Mucosa of descending colon (tissue), 3 donors: ENCODE data around the gene ALPL. TPM values are rescaled to one million over a fixed set of nuclear protein-coding genes. Genes with fewer than 3 reads are reported as not detected.

Experiments
- ATAC-seq: fragments of 200-7000 bp; cut with Tn5 transposase; one replicate; pipeline ENCODE4 v1.9.1; 2020; ENCODE audit warnings: mild to moderate bottlenecking, moderate library complexity
- DNase-seq, 3 donors: peaks; one replicate each; pipeline ENCODE4 v3.0.0-alpha.2; 2020
- H3K36me3 ChIP-seq: fragments of 200-600 bp; one replicate; pipeline ENCODE4 v1.8.0; 2021; ENCODE audit warnings: low read depth, mild to moderate bottlenecking
- H3K4me1 ChIP-seq: fragments of 200-600 bp; one replicate; pipeline ENCODE4 v1.8.0; 2021; ENCODE audit warnings: low read depth, mild to moderate bottlenecking
- H3K4me3 ChIP-seq: fragments of 200-600 bp; one replicate; pipeline ENCODE4 v1.8.0; 2021; ENCODE audit warnings: mild to moderate bottlenecking
- H3K9me3 ChIP-seq: fragments of 200-600 bp; one replicate; pipeline ENCODE4 v1.8.0; 2021; ENCODE audit warnings: mild to moderate bottlenecking
- CTCF ChIP-seq: fragments of 200-600 bp; IDR thresholded peaks from one replicate; pipeline ENCODE4 v1.8.0; 2022; ENCODE audit warnings: antibody characterized with exemption, mild to moderate bottlenecking
- intact Hi-C, 2 donors: fragments of 100-400 bp; cut with DNase I in 1 of 2; cut with micrococcal nuclease in 1 of 2; formaldehyde crosslinking; loops; one replicate each; pipeline versions ENCODE4 v1.11.0 to v1.11.1; 2022; cut with DNase I, micrococcal nuclease
- total RNA-seq, 3 donors: library from RNA; stranded (reverse); fragmentation: NEBNext Ultra II Directional in 2 of 3; extraction: Animal tissue kit (Norgen Biotek cat#: 25700) in 2 of 3; gene quantifications; one replicate each; pipeline versions ENCODE4 v1.2.1 to v1.2.4, GENCODE V29; 2021 to 2023
- donor health status: DM: no; HTN: no; CAD: no; lungs with moderate emphysema.
- donor health status: DM: no; HTN: no; CAD: no.
- donor health status: DM: no; HTN: yes; CAD: no.

ALPL gene
- total RNA-seq, 3 donors from 2014 or later: 0.82 to 2.7 (median 0.90) TPM

DNA sequence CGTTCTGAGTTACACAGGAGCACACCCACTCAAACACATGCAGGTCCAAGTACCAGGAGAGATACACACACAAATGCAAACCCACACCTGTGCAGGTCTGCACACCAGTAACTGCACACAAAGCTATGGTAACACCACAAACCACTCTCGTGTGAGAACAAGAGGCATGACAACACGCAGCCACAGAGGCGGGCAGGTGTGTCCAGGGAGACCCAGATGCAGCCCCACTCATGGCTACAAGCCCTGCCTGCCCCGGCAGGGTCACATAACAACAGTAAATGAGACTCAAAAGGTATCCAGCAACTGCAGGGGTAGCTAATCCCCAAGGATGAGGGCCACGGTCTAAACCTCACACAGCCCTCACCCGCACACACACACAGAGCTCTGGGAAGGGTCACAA, 111.8 kb downstream of the ALPL start:
- no peak for TF ChIP-seq CTCF
- Histone ChIP-seq H3K9me3 (no peaks in the 10 kb centered on the region), H3K4me3 (no peak overlapping the region), H3K4me1 (peaks cover 16% of the 10 kb centered on the region), H3K36me3 (no peaks in the 10 kb centered on the region)
- no peak for ATAC-seq
- no peak for DNase-seq
- intact Hi-C loops: no loop called here

- Histone ChIP-seq H3K4me1 (peaks cover 16% of the 10 kb centered on the region), H3K9me3 (no peaks in the 10 kb centered on the region), H3K4me3 (peak overlapping the region; percentile 32), H3K36me3 (no peaks in the 10 kb centered on the region)
- no peak for DNase-seq
- no peak for ATAC-seq
- intact Hi-C loops: no loop called here
- TF ChIP-seq CTCF: no peak
Measured at GRCh38 chr1:21621761-21622436, 112.7 kb downstream of the ALPL start.

- Histone ChIP-seq H3K4me3 (peak overlapping the region; percentile 32), H3K9me3 (no peaks in the 10 kb centered on the region), H3K4me1 (peaks cover 16% of the 10 kb centered on the region), H3K36me3 (no peaks in the 10 kb centered on the region)
- intact Hi-C loops: no loop called here
- no peak for TF ChIP-seq CTCF
- ATAC-seq (peak; percentile 85), DNase-seq (peak; percentile 63 to 82 (median 75))
Measured at GRCh38 chr1:21622466-21623315, 113.5 kb downstream of the ALPL start.

- H3K9me3 ChIP-seq: no peaks in the 10 kb centered on the region
- no peak overlapping the region for H3K4me3 ChIP-seq
- H3K36me3 ChIP-seq: no peaks in the 10 kb centered on the region
- peak; percentile 61 for ATAC-seq
- intact Hi-C loops: no loop called here
- peaks cover 16% of the 10 kb centered on the region for H3K4me1 ChIP-seq
- TF ChIP-seq CTCF: no peak
- DNase-seq: peak; percentile 75 to 82 (median 79)
Measured at GRCh38 chr1:21623410-21623961, 114.3 kb downstream of the ALPL start.

DNA sequence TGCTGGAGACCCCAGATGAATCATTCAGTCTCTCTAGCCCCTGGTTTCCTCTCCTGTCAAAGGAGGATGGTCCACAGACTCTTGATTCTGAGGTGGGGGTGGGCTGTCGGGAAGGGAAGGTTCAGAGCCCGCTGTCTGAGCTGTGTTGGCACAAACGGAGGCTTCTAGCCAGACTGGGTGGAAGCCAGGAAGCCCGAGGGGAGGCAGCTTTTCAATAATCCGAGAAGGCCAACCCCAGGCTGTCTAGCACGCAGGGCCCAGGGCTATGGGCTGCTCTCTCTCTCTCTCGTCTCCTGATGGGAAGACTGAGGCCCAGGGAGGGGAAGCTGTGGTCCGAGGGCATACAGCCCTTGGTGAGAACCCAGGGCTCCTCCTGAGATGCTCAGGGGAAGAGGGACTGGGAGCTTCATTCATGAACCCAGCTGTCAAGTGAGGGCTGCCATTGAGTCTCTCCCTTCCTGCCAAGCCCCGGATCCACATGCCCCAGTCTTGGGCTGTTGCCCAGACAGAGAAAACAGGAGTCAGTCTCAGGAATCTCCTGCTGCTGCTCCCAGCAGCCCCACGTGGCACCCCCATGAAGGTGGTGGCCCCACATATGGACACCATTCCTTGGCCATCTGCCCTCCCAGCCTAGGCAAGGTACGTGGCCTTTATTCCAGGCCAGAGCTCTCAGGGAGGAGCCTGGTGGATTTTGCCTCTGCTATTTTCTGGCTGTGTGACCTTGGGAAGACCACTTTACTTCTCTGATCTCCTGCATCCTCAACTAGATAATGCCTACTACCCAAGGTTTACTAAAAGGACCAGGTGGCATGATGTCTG, 115.6 kb downstream of the ALPL start:
- H3K4me1 ChIP-seq: peaks cover 16% of the 10 kb centered on the region
- H3K4me3 ChIP-seq: no peak overlapping the region
- intact Hi-C loops: no loop called here
- TF ChIP-seq CTCF: no peak
- ATAC-seq (no peak), DNase-seq (no peak)
- H3K9me3 ChIP-seq: no peaks in the 10 kb centered on the region
- no peaks in the 10 kb centered on the region for H3K36me3 ChIP-seq
